Memory B cell (primary cell): ENCODE data around the gene COL10A1.

Experiments used
- ATAC-seq: fragments of 150-1000 bp; cut with Tn5 transposase; 2 replicates; pipeline ENCODE4 v1.10.0; 2021; ENCODE audit warnings: low read depth, mild to moderate bottlenecking, moderate library complexity
- DNase-seq, 2 donors: peaks; one replicate each; pipeline ENCODE4 v3.0.0; 2022; ENCODE audit warnings: low spot score in 2 of 2
- H3K27ac Mint-ChIP-seq: one replicate; pipeline ENCODE4 v1.8.0; 2022; ENCODE audit warnings: mild to moderate bottlenecking, moderate library complexity, mixed read lengths
- H3K27me3 Mint-ChIP-seq: one replicate; pipeline ENCODE4 v1.8.0; 2022; ENCODE audit warnings: mixed read lengths
- H3K36me3 Mint-ChIP-seq: one replicate; pipeline ENCODE4 v1.8.0; 2022; ENCODE audit warnings: mild to moderate bottlenecking, mixed read lengths
- H3K4me1 Mint-ChIP-seq: one replicate; pipeline ENCODE4 v1.8.0; 2022; ENCODE audit warnings: mixed read lengths
- H3K4me3 Mint-ChIP-seq: one replicate; pipeline ENCODE4 v1.8.0; 2022; ENCODE audit warnings: mild to moderate bottlenecking, moderate library complexity, mixed read lengths
- H3K9me3 Mint-ChIP-seq: one replicate; pipeline ENCODE4 v1.8.0; 2022; ENCODE audit warnings: mixed read lengths

Gene COL10A1

GRCh38 chr6:116145803-116146675 is 20.1 kb upstream of the COL10A1 start:
- no peak for DNase-seq
- peaks cover 2% of the 10 kb centered on the region for H3K4me1 Mint-ChIP-seq

GRCh38 chr6:116144605-116145004 is 18.7 kb upstream of the COL10A1 start:
- Mint-ChIP-seq H3K36me3 (peaks cover 7% of the 10 kb centered on the region), H3K27me3 (no peaks in the 10 kb centered on the region), H3K4me3 (no peak overlapping the region), H3K9me3 (no peaks in the 10 kb centered on the region), H3K4me1 (peaks cover 2% of the 10 kb centered on the region), H3K27ac (no peak overlapping the region)
- DNase-seq (no peak), ATAC-seq (no peak)

More at GRCh38 chr6:116145803-116146675, 20.1 kb upstream of the COL10A1 start:
- Mint-ChIP-seq H3K9me3 (no peaks in the 10 kb centered on the region), H3K27me3 (no peaks in the 10 kb centered on the region), H3K27ac (no peak overlapping the region), H3K36me3 (peaks cover 5% of the 10 kb centered on the region), H3K4me3 (no peak overlapping the region)
- ATAC-seq, result no peak

- no peaks in the 10 kb centered on the region for H3K27me3 Mint-ChIP-seq
- H3K27ac Mint-ChIP-seq, result no peak overlapping the region
- DNase-seq (no peak), ATAC-seq (no peak)
- H3K36me3 Mint-ChIP-seq, result peaks cover 15% of the 10 kb centered on the region
- no peak overlapping the region for H3K4me3 Mint-ChIP-seq
- peaks cover 2% of the 10 kb centered on the region for H3K4me1 Mint-ChIP-seq
- no peaks in the 10 kb centered on the region for H3K9me3 Mint-ChIP-seq
These were observed 14.0 kb upstream of the COL10A1 start for GRCh38 chr6:116139917-116140316.

- DNase-seq (no peak), ATAC-seq (no peak)
- Mint-ChIP-seq H3K9me3 (no peaks in the 10 kb centered on the region), H3K4me1 (no peaks in the 10 kb centered on the region), H3K27me3 (no peaks in the 10 kb centered on the region), H3K36me3 (peaks cover 20% of the 10 kb centered on the region), H3K4me3 (no peak overlapping the region), H3K27ac (no peak overlapping the region)
These were observed 11.0 kb upstream of the COL10A1 start for GRCh38 chr6:116136933-116137340.

GRCh38 chr6:116136373-116136772 is 10.4 kb upstream of the COL10A1 start:
- no peaks in the 10 kb centered on the region for H3K4me1 Mint-ChIP-seq
- no peak for ATAC-seq
- DNase-seq, result no peak
- H3K36me3 Mint-ChIP-seq, result peaks cover 24% of the 10 kb centered on the region
- H3K9me3 Mint-ChIP-seq, result peaks cover 2% of the 10 kb centered on the region
- H3K4me3 Mint-ChIP-seq, result no peak overlapping the region
- no peaks in the 10 kb centered on the region for H3K27me3 Mint-ChIP-seq
- H3K27ac Mint-ChIP-seq, result no peak overlapping the region

- ATAC-seq (no peak), DNase-seq (no peak)
- H3K4me3 Mint-ChIP-seq, result no peak overlapping the region
- peaks cover 27% of the 10 kb centered on the region for H3K36me3 Mint-ChIP-seq
- no peaks in the 10 kb centered on the region for H3K27me3 Mint-ChIP-seq
- no peaks in the 10 kb centered on the region for H3K4me1 Mint-ChIP-seq
- peaks cover 2% of the 10 kb centered on the region for H3K9me3 Mint-ChIP-seq
- H3K27ac Mint-ChIP-seq, result no peak overlapping the region
These were observed 7.5 kb upstream of the COL10A1 start for GRCh38 chr6:116133453-116133852.

- Mint-ChIP-seq H3K36me3 (peaks cover 18% of the 10 kb centered on the region), H3K4me3 (no peak overlapping the region), H3K9me3 (peaks cover 2% of the 10 kb centered on the region), H3K27me3 (no peaks in the 10 kb centered on the region), H3K27ac (no peak overlapping the region), H3K4me1 (no peaks in the 10 kb centered on the region)
- DNase-seq (no peak), ATAC-seq (no peak)
These were observed 2.0 kb upstream of the COL10A1 start for GRCh38 chr6:116127771-116128493.

- Mint-ChIP-seq H3K4me1 (no peaks in the 10 kb centered on the region), H3K9me3 (no peaks in the 10 kb centered on the region), H3K4me3 (no peak overlapping the region), H3K27me3 (no peaks in the 10 kb centered on the region), H3K36me3 (peaks cover 10% of the 10 kb centered on the region), H3K27ac (no peak overlapping the region)
- ATAC-seq (no peak), DNase-seq (no peak)
These were observed 5.5 kb downstream of the COL10A1 start for GRCh38 chr6:116120430-116120829.

- Mint-ChIP-seq H3K4me1 (no peaks in the 10 kb centered on the region), H3K27me3 (no peaks in the 10 kb centered on the region), H3K9me3 (no peaks in the 10 kb centered on the region), H3K27ac (no peak overlapping the region), H3K4me3 (no peak overlapping the region), H3K36me3 (peaks cover 10% of the 10 kb centered on the region)
- DNase-seq (no peak), ATAC-seq (no peak)
These were observed 7.3 kb downstream of the COL10A1 start for GRCh38 chr6:116118608-116119007.

- no peaks in the 10 kb centered on the region for H3K27me3 Mint-ChIP-seq
- peaks cover 17% of the 10 kb centered on the region for H3K36me3 Mint-ChIP-seq
- no peak for DNase-seq
- no peak for ATAC-seq
- H3K4me3 Mint-ChIP-seq, result no peak overlapping the region
- no peak overlapping the region for H3K27ac Mint-ChIP-seq
- no peaks in the 10 kb centered on the region for H3K9me3 Mint-ChIP-seq
- H3K4me1 Mint-ChIP-seq, result peaks cover 4% of the 10 kb centered on the region
These were observed 10.2 kb downstream of the COL10A1 start for GRCh38 chr6:116115781-116116180.

GRCh38 chr6:116113386-116113785 is 12.5 kb downstream of the COL10A1 start:
- H3K36me3 Mint-ChIP-seq, result peaks cover 31% of the 10 kb centered on the region
- no peaks in the 10 kb centered on the region for H3K27me3 Mint-ChIP-seq
- no peak overlapping the region for H3K27ac Mint-ChIP-seq
- H3K4me3 Mint-ChIP-seq, result no peak overlapping the region
- ATAC-seq (no peak), DNase-seq (no peak)
- peaks cover 4% of the 10 kb centered on the region for H3K4me1 Mint-ChIP-seq
- no peaks in the 10 kb centered on the region for H3K9me3 Mint-ChIP-seq

- DNase-seq, result no peak
- Mint-ChIP-seq H3K27me3 (no peaks in the 10 kb centered on the region), H3K4me3 (no peak overlapping the region), H3K9me3 (no peaks in the 10 kb centered on the region), H3K4me1 (peaks cover 4% of the 10 kb centered on the region), H3K36me3 (peaks cover 33% of the 10 kb centered on the region), H3K27ac (no peak overlapping the region)
- peak; percentile 37 for ATAC-seq
These were observed 14.1 kb downstream of the COL10A1 start for GRCh38 chr6:116111552-116112528.

- H3K9me3 Mint-ChIP-seq, result no peaks in the 10 kb centered on the region
- H3K27ac Mint-ChIP-seq, result no peak overlapping the region
- peaks cover 36% of the 10 kb centered on the region for H3K36me3 Mint-ChIP-seq
- peaks cover 18% of the 10 kb centered on the region for H3K4me1 Mint-ChIP-seq
- no peaks in the 10 kb centered on the region for H3K27me3 Mint-ChIP-seq
- no peak for ATAC-seq
- H3K4me3 Mint-ChIP-seq, result no peak overlapping the region
- no peak for DNase-seq
These were observed 17.1 kb downstream of the COL10A1 start for GRCh38 chr6:116108836-116109235.
